GM13976 (cell line): ENCODE measurements around the gene PCCB.

Source experiments
- DNase-seq: peaks from one replicate; pipeline ENCODE4 v3.0.0; 2012; ENCODE audit warnings: low spot score
- in situ Hi-C: fragments of 300-500 bp; cut with MboI; formaldehyde crosslinking; loops from one replicate; pipeline ENCODE4 v1.12.0; 2022; ENCODE audit warnings: low sequenced_read_pairs, mixed read lengths, inconsistent platforms; ENCODE audit not compliant: unreplicated experiment
- TF ChIP-seq, protein P1 (sequence below): IDR thresholded peaks from 2 replicates; pipeline ENCODE4 v1.5.1; 2012; ENCODE audit warnings: borderline replicate concordance, mild to moderate bottlenecking; ENCODE audit not compliant: insufficient read depth; ENCODE audit errors: extremely low read depth, missing control alignments, control extremely low read depth

PCCB gene

DNA sequence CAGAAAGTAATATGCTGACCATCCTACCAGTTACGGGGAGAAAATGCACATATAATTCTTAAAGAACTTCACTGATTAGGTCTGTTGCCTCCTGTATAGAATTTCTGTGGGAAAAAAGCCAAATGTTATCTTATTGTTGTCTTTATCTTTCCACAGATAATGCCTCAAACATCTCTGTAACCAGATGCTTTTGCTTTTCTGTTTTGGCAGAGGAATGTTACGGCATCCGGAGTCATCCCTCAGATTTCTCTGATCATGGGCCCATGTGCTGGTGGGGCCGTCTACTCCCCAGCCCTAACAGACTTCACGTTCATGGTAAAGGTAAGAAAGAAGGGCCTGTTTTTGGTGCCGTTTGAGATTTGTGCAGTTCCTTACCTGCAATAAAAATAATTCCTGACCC is 33.5 kb downstream of the PCCB start:
- TF ChIP-seq, protein P1, sequence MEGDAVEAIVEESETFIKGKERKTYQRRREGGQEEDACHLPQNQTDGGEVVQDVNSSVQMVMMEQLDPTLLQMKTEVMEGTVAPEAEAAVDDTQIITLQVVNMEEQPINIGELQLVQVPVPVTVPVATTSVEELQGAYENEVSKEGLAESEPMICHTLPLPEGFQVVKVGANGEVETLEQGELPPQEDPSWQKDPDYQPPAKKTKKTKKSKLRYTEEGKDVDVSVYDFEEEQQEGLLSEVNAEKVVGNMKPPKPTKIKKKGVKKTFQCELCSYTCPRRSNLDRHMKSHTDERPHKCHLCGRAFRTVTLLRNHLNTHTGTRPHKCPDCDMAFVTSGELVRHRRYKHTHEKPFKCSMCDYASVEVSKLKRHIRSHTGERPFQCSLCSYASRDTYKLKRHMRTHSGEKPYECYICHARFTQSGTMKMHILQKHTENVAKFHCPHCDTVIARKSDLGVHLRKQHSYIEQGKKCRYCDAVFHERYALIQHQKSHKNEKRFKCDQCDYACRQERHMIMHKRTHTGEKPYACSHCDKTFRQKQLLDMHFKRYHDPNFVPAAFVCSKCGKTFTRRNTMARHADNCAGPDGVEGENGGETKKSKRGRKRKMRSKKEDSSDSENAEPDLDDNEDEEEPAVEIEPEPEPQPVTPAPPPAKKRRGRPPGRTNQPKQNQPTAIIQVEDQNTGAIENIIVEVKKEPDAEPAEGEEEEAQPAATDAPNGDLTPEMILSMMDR, result no peak
- DNase-seq, result no peak
- in situ Hi-C loops, result no loop called here

DNA sequence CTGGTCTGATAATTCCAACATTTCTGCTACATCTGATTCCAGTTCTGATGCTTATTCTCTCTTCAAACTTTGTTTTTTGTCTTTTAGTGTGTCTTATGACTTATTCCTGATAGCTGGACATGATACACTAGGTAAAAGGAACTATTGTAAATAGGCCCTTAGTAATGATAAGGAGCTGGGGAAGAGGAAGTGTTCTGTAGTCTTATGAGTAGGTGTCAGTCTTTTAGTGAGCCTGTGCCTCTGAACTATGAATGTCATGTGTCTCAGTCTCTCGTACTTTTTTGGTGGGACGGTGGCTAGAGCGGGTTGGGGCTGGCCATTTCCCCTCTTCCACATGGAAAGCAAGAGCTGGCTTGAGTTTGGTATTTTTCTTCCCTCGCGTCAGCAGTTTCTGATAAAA is 41.2 kb downstream of the PCCB start:
- TF ChIP-seq, protein P1, result no peak
- in situ Hi-C loops, result no loop called here
- no peak for DNase-seq

GRCh38 chr3:136292500-136292899 is 42.4 kb downstream of the PCCB start:
- TF ChIP-seq, protein P1, result no peak
- in situ Hi-C loops, result no loop called here
- DNase-seq, result no peak

- TF ChIP-seq, protein P1, result no peak
- in situ Hi-C loops, result no loop called here
- DNase-seq, result no peak
Measured at GRCh38 chr3:136293279-136293678, 43.1 kb downstream of the PCCB start.

DNA sequence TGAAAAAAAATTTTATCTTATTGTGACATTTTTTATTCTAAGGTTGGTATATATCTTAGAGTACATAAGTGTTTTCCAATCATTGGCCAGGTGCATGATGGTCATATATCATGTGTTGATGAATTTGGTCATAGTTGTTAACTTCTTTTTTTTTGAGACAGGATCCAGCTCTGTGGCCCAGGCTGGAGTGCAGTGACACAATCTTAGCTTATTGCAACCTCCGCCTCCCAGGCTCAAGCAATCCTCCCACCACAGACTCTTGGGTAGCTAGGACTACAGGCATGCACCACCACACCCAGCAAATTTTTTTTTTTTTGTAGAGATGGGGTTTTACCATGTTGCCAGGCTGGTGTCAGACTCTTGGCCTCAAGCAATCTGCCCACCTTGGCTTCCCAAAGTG is 44.0 kb downstream of the PCCB start:
- DNase-seq, result no peak
- TF ChIP-seq, protein P1, result no peak
- in situ Hi-C loops, result no loop called here

DNA sequence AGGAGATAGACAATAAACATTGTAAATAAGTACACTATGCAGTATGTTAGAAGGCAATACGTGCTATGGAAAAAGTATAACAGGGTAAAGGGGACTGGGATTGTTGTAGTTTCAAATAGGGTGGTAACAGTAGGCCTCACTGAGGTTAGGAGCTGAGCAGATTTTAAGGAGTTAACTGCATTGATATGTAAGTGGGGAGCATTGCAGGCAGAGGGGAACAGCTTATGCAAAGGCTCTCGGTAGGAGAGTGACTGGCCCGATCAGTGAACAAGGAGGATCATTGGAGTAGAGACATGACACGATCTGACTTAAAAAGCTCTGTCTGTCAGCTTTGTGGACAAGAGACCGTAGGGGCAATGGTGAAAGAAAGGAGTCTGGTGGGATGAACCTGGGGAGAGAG is 46.8 kb downstream of the PCCB start:
- no peak for DNase-seq
- in situ Hi-C loops, result no loop called here
- TF ChIP-seq, protein P1, result no peak

DNA sequence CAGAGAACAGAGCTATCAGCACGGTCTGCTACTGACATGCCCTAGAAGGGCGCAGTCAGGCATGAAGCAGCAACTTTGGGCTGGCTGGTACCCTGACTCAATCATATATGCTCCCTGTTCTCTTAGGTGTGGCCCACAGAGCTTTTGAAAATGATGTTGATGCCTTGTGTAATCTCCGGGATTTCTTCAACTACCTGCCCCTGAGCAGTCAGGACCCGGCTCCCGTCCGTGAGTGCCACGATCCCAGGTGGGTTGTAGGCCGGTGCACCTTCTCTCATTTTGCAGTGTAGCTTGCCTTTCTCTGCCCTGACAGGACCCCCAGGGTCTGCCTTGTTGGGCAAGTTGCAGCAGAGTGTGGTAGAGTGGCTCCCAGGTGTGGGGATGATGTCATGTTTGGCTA is 47.7 kb downstream of the PCCB start:
- no peak for DNase-seq
- TF ChIP-seq, protein P1, result no peak
- in situ Hi-C loops, result no loop called here
